Natural killer cell treated with Interleukin-12 subunit alpha and Interleukin-12 subunit beta and Interleukin-15 and Interleukin-18, amount 100 ng/mL, for 72 hours (primary cell): ENCODE results near the gene NKX2-1. TPM values are rescaled to one million over a fixed set of nuclear protein-coding genes. Genes with fewer than 3 reads are reported as not detected.

Experiments
- ATAC-seq, 2 donors: fragments of 150-1000 bp; cut with Tn5 transposase in 1 of 2; sonication (Bioruptor Pico), chemical (Tn5 transposase) in 1 of 2; 2 replicates each; pipeline ENCODE4 v1.10.0; 2021
- DNase-seq: peaks from one replicate; pipeline ENCODE4 v3.0.0; 2022; ENCODE audit warnings: low spot score
- H3K27ac Mint-ChIP-seq, 2 donors: 1 replicate in 1 of 2; 2 replicates in 1 of 2; pipeline ENCODE4 v1.8.0; 2022; ENCODE audit warnings: mixed read lengths in 2 of 2, mild to moderate bottlenecking in 1 of 2, moderate library complexity in 1 of 2
- H3K27me3 Mint-ChIP-seq, 2 donors: 1 replicate in 1 of 2; 2 replicates in 1 of 2; pipeline ENCODE4 v1.8.0; 2022; ENCODE audit warnings: mixed read lengths in 2 of 2
- H3K36me3 Mint-ChIP-seq: one replicate; pipeline ENCODE4 v1.8.0; 2022; ENCODE audit warnings: mixed read lengths
- H3K4me1 Mint-ChIP-seq, 2 donors: 1 replicate in 1 of 2; 2 replicates in 1 of 2; pipeline ENCODE4 v1.8.0; 2022; ENCODE audit warnings: low read depth in 2 of 2, mixed read lengths in 2 of 2, mild to moderate bottlenecking in 1 of 2
- H3K4me3 Mint-ChIP-seq: one replicate; pipeline ENCODE4 v1.8.0; 2022; ENCODE audit warnings: mixed read lengths
- H3K9me3 Mint-ChIP-seq: 2 replicates; pipeline ENCODE4 v1.8.0; 2022; ENCODE audit warnings: mixed read lengths
- total RNA-seq, 2 donors: library from RNA; stranded (reverse); gene quantifications; one replicate each; pipeline ENCODE4 v1.2.3, GENCODE V29; 2022

The NKX2-1 gene
- total RNA-seq, 2 donors from 2014 or later, result not detected

DNA sequence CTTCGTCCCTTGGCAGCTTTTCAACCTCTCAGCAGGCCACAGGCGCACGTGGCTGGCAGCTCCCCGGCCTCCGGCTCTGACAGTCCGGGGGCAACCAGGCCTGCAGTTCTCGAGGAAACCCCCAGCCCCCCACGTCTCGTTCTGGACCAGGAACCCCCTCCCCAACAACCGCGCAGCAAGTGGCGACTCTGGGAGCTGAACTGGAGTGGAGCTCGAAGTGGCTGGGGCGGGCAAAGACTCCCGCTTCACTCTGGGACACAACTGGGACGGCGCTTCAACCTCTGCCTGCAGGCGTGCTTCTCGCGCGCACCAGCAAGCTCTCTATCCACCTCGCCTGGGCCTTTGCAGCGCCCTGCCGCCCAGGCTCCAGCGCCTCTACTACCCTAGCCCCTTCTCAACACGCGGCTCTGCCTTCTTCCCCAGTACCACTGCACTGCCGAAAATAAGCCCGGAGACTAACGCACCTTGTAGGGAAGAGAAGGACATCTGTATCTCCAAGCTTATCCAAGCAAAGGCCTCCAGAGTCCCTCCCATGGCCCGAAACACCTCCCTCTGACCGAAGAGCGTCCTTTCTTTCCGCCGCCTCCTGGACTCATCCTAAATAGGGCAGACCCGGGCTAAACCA lies 2.4 kb upstream of the NKX2-1 start:
- no peaks in the 10 kb centered on the region for H3K36me3 Mint-ChIP-seq
- ATAC-seq, result no peak
- H3K27ac Mint-ChIP-seq, result no peak overlapping the region
- DNase-seq, result no peak
- no peak overlapping the region for H3K4me3 Mint-ChIP-seq
- no peaks in the 10 kb centered on the region for H3K4me1 Mint-ChIP-seq
- peaks cover 3% of the 10 kb centered on the region for H3K9me3 Mint-ChIP-seq
- H3K27me3 Mint-ChIP-seq, result peaks cover 41 to 51% of the 10 kb centered on the region in 2 donors

DNA sequence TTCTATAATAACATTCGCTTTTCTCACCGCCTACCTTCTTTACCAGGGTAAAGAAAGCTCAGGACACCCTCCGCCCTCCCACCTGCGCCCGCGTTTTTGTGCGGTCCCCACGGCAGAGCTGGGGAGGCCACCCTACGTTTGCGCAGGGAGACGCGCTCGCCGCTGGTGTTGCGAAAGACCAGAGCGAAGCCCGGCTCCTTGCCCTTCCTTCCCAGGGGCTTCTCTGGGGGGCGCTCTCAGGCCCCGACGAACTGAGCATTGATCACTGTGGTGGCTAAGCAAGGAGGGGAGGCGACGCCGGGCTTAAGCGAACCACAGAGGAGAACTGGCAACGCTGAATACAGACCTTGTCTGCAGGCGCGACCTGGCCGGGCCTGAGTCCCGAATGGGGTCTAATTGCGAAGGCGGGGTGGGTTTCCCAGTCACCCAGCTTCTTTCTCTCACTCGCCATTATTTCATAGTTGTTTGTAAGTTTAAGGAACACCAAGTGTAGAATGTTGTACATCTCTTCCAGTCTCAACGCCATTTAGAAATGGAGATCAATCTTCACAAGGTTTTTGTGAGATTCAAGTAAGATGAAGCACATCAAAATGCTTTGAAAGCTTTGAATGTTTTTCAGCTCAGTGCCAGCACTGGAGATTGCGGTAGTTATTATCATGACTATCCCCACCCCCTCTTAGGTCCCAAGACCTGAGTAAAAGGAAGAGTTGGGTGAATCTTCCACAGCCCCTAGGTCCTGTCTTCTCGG lies 1.7 kb upstream of the NKX2-1 start:
- ATAC-seq (no peak), DNase-seq (no peak)
- Mint-ChIP-seq H3K27ac (no peak overlapping the region), H3K9me3 (no peaks in the 10 kb centered on the region), H3K27me3 (peaks cover 38 to 48% of the 10 kb centered on the region in 2 donors), H3K4me3 (no peak overlapping the region), H3K36me3 (no peaks in the 10 kb centered on the region), H3K4me1 (no peaks in the 10 kb centered on the region)

DNA sequence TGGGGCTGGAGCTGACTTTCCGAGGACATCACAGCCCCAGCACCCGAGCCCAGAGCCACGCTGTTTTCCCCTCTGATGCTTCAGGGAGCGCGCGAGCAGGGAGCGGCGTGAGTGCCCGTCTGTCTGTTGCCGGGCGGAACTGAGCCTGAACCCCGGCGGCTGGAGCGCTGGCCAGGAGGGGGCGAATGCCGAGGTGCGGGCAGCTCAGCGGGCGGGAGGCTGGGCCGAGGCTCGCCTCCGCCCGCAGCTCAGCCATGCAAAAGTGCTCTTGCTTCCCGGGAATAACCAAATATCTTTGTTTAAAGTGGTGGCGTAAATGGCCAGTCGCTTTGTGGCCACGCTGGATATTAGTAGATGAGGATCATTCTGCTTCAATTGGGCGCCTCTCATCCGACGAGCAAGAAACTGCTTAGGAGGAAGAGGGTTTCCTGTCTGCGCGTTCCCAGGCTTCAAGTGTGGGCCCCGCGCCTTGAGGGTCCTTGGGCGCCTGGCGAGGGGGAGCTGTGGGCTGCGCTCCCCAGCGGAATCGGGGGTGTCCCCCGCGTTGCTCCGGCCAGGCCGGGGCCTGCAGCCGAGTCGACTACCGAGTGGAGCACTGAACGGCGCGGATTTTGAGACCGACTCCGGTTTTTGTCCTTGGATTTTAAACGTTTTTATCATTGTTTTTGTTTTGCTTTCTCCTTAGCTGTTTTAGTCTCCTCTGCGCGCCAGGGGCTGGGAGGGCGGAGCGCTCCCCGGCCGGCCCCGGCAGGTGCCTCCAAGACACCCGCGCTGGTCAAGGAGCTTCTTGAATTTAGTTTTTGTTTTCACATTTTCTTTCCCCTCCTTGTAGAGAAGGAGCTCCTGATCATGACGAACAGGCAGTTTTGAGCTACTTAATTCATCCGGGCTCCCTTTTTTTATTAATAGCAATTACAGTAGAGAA lies 831 bp upstream of the NKX2-1 start:
- ATAC-seq, result no peak
- no peaks in the 10 kb centered on the region for H3K9me3 Mint-ChIP-seq

DNA sequence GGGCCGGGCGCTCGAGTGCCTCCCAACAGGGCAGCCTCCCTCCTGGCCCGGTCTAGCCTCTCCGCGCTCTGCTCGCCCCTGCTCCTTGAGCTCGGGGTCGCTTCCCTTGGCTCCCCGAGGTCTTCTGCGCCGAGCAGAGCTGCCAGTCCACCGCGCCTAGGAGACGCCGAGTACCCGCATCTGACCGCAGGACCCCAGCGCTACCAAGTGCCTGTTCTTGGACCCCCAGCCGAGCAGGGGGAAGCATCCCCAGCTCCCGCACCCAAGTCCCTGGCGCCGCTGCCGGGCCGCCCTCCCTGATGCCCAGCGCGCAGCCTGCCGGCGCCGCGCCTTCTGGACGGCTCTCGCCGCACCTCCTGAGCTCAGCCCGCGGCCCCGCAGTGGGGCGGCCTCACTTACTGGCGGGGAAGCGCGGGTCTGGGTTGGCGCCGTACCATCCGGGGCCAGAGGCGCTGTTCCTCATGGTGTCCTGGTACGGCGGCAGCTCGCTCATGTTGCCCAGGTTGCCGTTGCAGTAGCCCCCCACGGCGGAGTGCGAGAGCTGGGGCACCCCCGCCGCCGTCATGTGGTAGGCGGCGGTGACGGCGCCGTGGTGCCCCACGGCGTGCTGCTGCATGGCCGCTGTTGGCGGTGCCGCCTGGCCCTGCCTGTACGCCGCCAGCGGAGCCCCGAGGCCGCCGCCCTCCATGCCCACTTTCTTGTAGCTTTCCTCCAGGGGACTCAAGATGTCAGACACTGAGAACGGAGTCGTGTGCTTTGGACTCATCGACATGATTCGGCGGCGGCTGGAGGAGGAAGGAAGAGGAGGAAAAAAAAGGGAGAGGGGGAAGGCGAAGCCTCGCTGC lies 1.2 kb downstream of the NKX2-1 start:
- no peaks in the 10 kb centered on the region for H3K4me1 Mint-ChIP-seq
- ATAC-seq, result no peak
- no peaks in the 10 kb centered on the region for H3K36me3 Mint-ChIP-seq
- no peak overlapping the region for H3K27ac Mint-ChIP-seq
- DNase-seq, result no peak
- H3K27me3 Mint-ChIP-seq, result peaks cover 48 to 60% of the 10 kb centered on the region in 2 donors
- H3K9me3 Mint-ChIP-seq, result no peaks in the 10 kb centered on the region
- no peak overlapping the region for H3K4me3 Mint-ChIP-seq

More for the DNA sequence above, 831 bp upstream of the NKX2-1 start:
- no peak for DNase-seq
- H3K27ac Mint-ChIP-seq, result no peak overlapping the region
- no peak overlapping the region for H3K4me3 Mint-ChIP-seq
- no peaks in the 10 kb centered on the region for H3K4me1 Mint-ChIP-seq
- no peaks in the 10 kb centered on the region for H3K36me3 Mint-ChIP-seq
- peaks cover 36 to 48% of the 10 kb centered on the region in 2 donors for H3K27me3 Mint-ChIP-seq

DNA sequence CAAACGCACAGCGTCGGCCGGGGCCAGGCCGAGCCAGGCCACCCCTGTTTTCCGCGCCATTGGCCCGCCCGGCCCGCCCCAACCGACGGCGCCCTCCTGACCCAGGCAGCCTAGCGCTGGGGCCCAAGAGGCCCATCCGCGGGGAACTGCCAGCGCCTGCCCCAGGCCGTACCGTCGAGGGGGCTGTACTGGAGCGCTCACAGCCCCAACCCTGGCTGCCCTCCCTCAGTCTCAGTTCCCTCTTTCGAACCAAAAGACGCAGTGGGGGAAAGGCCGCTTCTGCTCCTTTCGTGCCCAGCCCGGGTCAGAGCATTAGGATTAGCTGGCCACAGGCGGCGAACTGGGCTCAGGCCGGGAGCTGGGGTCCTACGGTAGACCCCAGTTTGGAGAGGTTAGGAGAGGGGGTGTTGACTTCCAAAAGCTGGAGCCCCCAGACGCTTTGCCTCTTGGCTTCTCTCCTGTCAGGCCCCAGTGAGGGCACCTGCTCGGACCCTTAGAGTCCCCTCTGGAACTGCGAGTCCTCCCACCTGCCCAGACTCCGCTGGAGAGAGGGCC lies 1.9 kb downstream of the NKX2-1 start:
- no peaks in the 10 kb centered on the region for H3K4me1 Mint-ChIP-seq
- H3K27me3 Mint-ChIP-seq, result peaks cover 46 to 60% of the 10 kb centered on the region in 2 donors
- H3K4me3 Mint-ChIP-seq, result no peak overlapping the region
- H3K9me3 Mint-ChIP-seq, result no peaks in the 10 kb centered on the region
- DNase-seq, result no peak
- H3K36me3 Mint-ChIP-seq, result no peaks in the 10 kb centered on the region
- ATAC-seq, result no peak
- H3K27ac Mint-ChIP-seq, result no peak overlapping the region

DNA sequence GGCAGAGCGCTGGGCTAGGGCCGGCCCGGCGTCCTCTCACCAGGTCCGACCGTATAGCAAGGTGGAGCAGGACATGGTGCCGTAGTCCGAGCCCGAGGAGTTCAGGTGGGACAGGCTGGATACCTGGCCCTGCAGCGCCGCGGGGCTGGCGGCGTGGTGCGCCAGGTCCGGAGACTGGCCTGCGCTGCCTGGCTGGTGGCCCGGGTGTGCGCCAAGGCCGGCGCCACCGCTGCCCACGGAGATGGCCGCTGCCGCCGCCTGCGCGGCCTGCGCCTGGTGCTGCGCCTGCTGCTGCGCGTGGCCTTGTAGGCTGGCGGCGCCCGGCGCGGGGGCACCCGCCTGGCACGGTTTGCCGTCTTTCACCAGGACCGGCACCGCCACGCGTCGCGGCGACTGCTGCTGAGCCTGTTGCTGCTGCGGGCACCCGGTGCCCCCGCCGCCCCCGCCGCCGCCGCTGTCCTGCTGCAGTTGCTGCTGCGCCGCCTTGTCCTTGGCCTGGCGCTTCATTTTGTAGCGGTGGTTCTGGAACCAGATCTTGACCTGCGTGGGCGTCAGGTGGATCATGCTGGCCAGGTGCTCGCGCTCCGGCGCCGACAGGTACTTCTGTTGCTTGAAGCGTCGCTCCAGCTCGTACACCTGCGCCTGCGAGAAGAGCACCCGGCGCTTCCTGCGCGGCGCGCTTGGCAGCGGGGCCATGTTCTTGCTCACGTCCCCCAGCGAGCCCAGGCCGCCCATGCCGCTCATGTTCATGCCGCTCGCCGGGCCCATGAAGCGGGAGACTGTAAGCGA lies 2.6 kb downstream of the NKX2-1 start:
- Mint-ChIP-seq H3K27ac (no peak overlapping the region), H3K4me1 (no peaks in the 10 kb centered on the region)

DNA sequence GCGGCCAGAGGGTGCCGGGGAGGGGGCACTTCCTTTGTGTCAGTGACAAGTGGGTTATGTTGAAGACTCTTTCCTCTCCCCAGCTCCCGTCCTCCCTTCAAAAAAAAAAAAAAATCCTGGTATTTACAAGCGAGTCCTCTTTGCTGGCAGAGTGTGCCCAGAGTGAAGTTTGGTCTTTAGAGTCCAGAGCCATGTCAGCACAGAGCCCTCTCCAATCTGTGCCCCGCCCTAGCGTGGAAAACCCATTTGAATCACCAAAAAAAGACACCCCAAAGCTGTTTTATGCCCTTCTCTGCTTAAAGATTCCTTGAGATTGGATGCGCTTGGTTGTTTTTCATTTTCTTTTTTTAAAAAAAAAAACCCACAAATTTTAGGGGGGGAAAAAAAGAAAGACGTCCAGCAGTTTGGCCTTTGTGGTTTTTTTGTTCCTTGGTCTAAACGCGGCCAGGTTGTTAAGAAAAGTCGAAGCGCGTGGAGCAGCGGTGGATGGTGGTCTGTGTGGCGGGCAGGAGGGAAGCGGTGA lies 3.3 kb downstream of the NKX2-1 start:
- Mint-ChIP-seq H3K27ac (no peak overlapping the region), H3K4me3 (no peak overlapping the region), H3K9me3 (no peaks in the 10 kb centered on the region), H3K4me1 (no peaks in the 10 kb centered on the region), H3K36me3 (no peaks in the 10 kb centered on the region), H3K27me3 (peaks cover 48 to 60% of the 10 kb centered on the region in 2 donors)
- no peak for DNase-seq
- no peak for ATAC-seq

More for the DNA sequence above, 2.6 kb downstream of the NKX2-1 start:
- no peak for ATAC-seq
- no peak for DNase-seq
- Mint-ChIP-seq H3K4me3 (no peak overlapping the region), H3K9me3 (no peaks in the 10 kb centered on the region), H3K36me3 (no peaks in the 10 kb centered on the region), H3K27me3 (peaks cover 48 to 60% of the 10 kb centered on the region in 2 donors)

DNA sequence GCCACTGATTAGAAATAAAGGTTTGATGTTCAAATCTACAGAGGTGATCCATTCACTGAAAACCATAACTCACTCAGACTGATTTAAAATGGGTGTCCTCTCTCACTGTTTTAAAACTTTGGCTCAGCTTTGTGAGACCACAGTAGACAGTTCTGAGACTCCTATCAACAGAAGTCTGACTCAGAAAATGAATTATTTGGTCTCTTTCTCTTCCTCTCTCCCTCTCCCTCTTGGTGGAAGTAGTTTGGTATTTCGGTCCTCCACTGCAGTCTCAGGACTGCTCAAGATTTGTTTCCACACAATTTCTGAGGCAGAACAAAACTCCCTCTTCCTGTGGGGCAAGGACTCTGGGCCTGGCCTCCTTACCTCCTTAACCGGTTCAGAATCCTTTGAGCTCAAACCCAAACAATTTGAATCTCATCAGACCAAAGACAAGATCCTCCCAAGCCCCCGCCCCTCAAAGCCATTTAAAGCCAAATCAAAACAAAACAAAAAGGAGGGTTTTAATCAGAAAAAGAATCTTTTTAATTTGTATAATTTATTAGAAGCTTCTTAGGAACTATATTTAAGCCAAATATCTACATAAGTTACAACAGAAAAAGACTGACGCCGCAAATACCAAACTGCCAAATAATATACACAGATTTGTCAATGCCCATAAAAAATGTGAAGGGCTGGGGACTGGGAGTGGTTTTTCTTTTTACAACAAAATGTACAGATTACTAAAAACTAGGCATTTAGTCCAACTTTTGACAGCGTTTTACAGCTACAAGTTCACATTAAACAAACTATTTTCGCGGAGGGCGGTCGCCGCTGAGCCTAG lies 3.9 kb downstream of the NKX2-1 start:
- peaks cover 49 to 58% of the 10 kb centered on the region in 2 donors for H3K27me3 Mint-ChIP-seq
- no peaks in the 10 kb centered on the region for H3K36me3 Mint-ChIP-seq
- H3K4me1 Mint-ChIP-seq, result no peaks in the 10 kb centered on the region
- H3K4me3 Mint-ChIP-seq, result no peak overlapping the region
- ATAC-seq, result no peak
- H3K27ac Mint-ChIP-seq, result no peak overlapping the region
- no peaks in the 10 kb centered on the region for H3K9me3 Mint-ChIP-seq
- no peak for DNase-seq

DNA sequence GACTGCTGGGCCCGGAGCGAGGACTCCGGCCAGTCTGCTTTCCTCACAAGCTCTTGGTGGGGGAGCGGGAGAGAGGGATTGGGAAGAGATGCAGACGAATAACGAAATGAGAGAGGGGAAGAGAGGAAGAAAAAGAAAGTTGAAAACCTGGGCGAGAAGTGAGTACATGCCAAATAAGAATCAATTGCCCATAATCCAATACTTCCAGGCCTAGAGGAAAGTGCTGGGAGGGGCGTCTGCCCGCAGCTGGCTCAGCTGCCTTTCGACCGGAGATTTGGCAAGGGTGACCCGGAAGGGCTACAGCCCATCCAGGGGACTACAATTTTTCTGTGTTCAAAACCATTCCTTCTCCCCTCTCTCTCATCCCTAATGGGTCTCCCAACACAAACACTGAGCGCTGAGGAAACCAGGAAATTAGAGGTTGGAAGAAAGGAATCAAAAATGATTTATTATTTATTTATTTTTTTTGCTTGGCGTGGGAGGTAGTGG lies 4.9 kb downstream of the NKX2-1 start:
- DNase-seq, result no peak
- Mint-ChIP-seq H3K4me1 (no peaks in the 10 kb centered on the region), H3K27me3 (peaks cover 56 to 67% of the 10 kb centered on the region in 2 donors), H3K27ac (no peak overlapping the region), H3K4me3 (no peak overlapping the region), H3K36me3 (no peaks in the 10 kb centered on the region), H3K9me3 (no peaks in the 10 kb centered on the region)
- no peak for ATAC-seq

DNA sequence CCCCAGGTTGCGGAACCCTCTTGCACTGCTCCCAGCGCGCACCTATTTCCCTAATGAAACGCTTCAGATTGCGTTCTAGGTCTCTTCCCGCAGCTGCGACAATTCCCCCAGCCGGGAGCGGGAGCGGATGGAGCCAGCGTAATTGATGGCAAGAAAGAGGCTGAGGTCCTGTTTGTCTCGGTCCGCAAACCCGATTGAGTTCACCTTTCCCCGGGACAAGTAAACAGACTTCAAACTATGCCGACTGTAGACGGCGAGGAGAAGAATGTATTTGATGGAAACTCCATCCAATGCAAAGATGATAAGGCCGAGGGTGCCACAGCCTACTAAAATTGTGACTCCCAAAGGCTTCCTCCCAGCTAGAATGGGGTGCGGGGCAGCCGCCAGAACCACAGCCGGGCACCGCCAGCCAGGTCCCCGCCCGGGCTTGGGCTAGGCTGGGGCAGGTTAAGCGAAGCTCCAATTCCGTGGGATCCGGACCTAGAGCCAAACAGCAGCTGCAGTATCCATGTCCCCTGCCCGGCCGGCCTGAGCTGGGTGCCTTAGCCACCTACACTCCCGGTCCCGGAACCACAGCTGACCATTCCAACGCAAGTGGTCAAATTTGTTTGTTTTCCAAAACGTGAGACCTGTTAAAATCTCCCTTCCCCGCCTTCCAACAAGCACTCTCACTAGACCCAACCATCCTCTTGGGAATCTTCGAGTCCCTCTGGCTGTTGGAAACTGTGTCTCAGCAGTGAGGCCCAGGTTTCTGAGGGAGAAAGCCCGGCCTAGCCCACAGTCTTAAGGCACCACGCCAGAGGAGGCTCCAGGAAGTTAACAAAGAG lies 5.5 kb downstream of the NKX2-1 start:
- H3K27ac Mint-ChIP-seq, result no peak overlapping the region
- peaks cover 0 to 2% of the 10 kb centered on the region in 2 donors for H3K4me1 Mint-ChIP-seq
- H3K9me3 Mint-ChIP-seq, result peaks cover 2% of the 10 kb centered on the region

More for the DNA sequence above, 5.5 kb downstream of the NKX2-1 start:
- Mint-ChIP-seq H3K4me3 (no peak overlapping the region), H3K27me3 (peaks cover 58 to 71% of the 10 kb centered on the region in 2 donors), H3K36me3 (peaks cover 4% of the 10 kb centered on the region)
- DNase-seq, result no peak
- ATAC-seq, result no peak
